ENCODE results near the gene STK10.

The STK10 gene

DNA sequence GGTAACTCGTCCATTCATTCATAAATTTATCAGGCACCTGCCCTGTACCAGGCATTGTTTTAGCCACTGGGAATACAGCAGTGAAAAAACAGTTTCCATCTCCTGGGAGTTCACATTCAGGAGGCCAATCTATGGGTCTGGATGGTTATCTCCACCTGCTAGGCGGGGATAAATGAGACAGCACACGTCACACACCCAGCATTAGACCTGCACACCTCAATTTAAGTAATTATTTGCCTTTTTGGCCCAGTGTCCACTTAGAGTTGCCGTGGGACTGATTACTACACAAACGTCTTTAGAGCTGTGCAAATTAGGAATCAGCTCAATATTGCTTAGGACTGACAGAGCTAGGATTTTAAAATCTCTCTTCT, 46.1 kb downstream of the STK10 start:
- DNase-seq: no peak

DNA sequence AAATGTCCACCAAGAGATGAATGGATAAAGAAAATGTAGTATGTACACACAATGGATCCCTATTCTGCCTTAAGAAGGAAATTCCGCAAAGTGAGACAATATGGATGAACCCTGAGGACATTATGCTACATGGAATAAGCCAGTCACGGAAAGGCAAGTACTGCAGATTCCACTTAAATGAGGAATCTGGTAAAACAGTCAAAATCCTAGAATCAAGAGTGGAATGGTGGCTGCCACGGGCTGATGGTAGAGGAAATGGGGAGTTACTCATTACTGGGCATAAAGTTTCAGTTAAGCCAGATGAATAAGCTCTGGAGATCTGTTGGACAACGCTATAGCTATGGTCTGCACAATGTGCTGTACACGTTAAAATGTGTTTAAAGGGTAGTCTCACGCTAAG, 47.2 kb downstream of the STK10 start:
- no peak for DNase-seq

DNA sequence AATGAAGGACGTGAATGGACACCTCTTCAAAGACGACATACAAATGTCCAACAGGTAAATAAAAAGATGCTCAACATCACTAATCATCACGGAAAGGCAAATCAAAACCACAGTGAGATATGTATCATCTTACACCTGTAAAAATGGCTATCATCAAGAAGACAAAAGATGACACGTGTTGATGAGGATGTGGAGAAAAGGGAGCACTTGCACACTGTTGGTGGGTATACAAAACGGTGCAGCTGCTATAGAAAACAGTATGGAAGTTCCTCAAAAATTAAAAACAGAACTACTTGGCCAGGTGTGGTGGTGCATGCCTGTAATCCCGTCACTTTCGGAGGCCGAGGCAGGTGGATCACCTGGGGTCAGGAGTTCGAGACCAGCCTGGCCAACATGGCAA, 47.9 kb downstream of the STK10 start:
- DNase-seq: no peak

DNA sequence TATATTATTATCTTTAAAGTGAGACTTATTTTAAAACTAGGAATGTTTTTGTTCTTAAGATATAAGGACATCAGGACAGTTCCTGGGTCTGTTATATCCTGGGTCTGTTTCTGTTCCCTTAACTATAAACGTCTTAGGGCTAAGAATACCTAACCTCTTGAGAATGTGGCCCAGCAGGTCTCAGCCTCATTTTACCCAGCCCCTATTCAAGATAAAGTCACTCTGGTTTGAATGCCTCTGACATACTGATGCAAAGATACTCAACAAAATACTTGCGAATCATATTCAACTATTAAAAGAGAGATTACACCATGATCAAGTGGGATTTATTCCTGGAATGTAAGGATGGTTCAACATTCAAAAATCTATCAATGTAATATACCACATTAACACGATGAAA, 51.0 kb downstream of the STK10 start:
- DNase-seq: no peak

DNA sequence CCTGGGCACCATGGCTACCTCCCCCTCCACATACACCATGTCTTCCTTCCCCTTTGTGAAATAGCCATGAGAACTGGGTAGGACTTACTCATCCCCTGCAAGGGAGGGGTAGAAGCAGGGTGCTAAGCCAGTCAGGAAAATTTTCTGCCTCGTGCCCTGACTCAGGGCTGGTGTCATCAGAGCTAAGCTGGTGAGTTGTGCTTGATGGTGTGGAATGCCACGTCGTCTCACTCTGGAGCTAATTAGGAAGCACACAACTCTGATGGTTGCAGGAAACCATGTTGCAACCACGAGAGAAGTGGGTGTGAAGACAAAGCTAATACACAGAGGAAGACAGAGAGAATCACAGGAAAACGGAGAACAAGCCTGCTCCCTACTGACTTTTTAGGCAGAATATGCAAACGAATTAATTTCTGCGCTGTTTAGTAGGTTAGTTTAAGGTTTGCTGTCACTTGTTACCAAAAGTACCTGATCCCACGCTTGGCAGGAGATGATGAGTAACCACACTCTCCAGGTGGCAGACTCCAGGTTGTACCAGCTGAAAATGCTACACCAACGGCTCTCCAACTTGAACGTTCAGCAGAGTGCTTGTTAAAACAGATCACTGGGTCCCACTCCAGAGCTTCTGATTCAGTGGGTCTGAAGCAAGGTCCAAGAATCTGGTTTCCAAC, 54.5 kb downstream of the STK10 start:
- DNase-seq: peak; percentile 72

DNA sequence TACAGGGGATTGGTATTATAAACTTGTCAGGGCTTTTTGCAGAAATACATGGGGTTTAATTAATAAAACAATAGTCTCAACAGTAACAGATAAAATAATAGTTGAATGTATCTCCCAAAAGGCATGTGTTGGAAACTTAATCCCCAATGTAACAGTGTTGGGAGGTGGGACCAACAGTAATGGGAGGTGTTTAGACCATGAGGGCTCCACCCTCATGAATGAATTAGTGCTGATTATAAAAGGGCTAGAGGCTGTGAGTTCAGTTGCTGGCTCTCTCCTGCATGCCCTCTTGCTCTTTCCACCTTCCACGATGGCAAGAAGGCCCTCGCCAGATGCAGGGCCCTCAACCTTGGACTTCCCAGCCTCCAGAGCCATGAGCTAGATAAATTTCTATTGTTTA, 56.3 kb downstream of the STK10 start:
- DNase-seq: no peak

DNA sequence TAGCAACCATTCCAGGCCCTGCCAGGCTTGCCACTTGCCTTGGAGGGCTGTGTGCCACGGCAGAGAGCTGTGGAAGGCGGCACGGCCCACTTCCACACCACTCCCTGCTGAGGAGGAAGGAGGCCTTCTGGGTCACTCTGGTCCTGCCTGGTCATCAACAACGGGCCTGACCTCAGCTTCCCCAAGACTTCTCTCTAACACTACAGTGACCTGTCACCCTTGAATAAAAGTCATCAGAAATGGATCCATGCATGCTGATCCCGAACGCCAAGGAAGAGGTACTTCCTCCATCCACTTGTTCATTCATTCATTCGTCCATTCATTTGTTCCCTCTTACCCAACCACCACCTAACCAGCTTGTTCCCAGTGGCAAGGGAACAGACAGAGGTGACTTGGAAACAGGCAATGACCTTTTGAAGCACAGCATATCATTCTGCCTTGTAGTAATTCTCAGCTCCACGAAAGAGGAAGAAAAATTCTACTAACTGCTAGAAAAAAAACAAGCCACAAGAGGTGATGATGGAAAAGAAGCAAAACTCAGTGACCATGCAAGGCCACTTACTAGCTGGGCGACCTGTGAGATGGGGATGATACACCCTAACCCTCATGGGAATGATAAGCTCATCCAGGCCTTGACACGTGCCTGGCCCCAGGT, 58.6 kb downstream of the STK10 start:
- DNase-seq: no peak

DNA sequence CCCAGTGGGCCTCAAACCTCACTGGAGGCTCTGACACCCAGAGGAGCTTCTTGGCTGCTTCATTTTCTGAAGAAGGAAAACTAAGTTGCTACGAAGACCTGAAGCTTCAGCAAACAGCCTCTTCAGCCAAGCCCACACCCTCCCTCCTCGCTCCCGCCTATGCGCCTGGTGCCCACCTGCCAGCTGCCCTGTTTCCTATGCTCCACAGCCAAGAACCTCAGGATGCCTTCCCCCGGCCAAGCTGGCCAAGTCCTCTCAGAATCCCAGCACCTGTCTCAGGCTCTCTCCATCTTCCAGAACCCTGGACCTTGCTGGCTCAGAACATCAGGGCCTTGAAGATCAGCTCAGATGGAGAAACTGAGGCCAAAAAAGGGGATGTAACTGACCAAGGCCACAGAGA, 60.4 kb downstream of the STK10 start:
- DNase-seq: no peak

DNA sequence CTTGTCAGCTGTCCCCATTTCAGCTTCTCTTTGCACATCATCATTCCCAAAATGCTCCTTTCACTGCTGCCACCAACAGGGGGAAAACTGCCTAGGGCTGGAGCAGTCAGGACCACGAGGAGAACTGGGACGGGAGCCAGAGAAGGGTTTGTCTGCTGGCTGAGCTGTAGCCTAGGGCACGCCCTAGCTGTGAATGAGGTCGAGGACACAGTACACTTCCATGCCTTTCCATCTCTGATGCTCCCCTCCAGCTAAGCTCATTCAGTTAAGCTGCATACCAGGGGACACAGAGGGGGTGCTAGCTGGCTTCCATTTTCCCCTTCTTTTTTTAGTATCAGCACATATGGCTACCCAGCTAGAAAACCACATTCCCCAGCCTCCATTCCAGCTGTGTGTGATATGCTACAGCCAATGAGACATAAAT, 64.7 kb downstream of the STK10 start:
- no peak for DNase-seq

DNA sequence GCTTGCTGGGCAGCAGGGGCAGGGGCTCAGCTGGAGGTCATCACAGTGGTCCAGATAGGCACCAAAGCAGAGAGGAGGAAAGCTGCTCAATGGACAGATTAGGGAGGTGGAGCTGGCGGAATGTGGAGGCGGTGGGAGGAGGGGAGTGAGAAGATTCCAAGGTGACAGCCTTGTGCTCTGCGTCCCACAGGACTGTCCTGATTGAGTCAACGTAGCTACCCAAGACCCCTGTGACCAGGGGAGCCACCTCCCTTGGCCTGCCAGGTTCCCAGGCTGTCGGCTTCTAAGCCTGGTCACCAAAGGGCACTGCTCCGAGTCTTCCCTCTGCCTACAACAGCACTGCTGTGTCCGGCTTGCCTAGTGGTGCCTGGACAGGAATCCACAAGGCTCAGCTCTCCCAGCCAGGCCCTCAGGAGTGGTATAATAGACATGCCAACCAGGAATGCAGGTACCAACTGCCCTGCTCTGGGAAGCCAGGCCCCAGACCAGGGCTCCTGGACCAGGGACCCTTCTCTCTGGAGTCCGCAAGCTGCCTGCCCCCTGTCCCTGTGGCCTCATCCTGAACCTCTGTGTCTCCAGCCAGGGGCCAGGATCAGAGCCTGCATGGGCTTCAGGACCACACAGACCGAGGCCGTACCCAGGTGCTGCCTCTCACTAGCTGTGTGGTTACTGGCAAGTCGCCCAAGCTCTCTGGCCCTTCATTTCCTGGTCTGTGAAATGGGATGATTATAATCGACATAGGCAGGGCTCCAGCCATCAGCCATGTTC, 67.9 kb downstream of the STK10 start:
- no peak for DNase-seq

DNA sequence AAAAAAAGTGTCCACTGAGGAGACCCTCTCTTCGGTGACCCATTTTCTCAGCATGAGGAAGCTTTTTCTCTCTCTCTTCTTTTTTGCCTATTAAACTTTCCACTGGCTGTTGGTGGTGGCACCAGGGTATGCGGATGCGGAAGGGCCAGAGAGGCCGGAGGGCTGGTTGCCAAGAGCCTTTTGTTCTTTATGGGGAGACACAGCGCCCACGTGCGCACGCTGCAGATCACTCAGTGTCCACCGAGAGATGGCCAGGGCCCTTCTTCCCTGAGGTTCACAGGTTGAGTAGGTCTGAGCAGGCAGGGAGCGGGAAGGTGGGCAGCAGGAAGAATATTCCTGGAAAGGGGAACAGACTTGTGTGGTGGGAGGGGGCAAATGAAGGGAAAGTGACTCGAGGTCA, 69.1 kb downstream of the STK10 start:
- no peak for DNase-seq

DNA sequence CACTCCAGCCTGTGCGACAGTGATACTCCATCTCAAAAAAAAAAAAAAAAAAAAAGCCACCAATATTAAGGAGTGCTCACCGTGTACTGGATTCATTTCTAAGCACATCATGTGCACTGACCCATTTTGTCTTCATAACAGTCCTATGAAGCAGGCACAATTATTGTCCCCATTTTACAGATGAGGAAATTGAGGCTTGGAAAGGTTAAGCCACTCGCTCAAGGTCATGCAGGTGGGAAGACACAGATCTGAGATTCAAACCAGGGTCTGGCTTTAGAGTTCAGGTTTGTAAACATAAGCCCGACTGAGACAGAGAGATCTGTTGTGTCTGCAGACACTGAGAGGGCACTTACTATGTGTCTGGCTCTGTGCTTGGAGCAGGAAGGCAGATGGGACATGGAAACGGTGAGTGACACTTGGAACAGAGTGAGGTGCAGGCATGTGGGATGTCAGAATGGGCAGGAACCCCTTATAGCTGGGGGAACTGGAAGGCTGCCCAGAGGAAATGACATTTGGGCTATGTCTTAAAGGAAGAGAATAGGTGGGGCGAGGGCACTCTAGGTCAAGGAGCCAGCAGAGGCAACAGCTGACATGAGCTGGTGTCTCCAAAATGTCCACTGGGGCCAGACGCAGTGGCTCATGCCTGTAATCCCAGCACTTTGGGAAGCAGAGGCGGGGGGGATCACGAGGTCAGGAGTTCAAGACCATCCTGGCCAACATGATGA, 69.9 kb downstream of the STK10 start:
- DNase-seq: no peak

DNA sequence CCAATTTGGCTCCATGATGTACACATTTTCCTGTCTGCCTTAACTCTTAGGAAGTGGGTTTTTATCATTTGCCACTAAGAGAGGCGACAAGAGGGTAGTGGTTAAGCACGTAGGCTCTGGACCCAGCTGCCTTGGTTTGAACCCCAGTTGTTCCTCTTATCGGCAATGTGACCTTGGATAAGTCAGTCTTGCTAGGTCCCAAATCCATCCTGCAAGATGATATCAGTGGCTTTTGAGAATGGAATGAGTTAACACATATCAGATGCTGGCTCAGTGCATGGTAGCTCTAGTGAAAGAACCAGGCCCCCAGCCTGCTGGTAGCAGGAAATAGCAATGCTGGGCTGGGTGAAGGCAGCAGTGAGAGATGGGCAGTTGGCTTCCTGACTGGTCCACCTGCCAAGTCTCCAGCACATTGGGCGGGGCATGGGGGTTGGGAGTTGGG, 72.5 kb downstream of the STK10 start:
- peak; percentile 19 for DNase-seq

DNA sequence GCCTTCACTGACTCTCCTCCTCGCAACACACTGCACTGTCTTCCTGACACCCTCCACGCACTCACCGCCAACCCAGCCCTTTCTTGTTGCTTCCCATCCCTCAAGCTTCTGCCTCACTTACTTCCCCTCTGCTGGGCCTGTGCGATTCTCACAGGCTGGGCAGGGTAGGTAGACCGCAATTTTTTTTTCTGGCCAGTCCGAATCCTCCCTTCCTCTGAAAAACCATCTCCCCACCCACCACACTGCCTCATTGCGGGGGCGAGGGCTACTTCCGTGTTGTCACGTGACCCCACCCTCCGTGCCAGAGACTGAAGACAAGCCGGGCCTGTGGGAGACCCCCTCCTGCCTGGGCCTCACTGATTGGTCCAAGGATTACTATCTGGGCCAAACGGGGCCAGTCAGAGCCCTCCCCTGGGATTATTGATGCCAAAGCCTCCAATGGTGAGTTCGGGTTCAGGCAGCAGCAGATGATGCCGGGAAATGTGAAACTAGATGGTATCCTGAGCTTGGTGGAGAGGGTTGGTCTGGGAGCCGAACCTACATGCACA, 73.1 kb downstream of the STK10 start:
- peak; percentile 91 for DNase-seq

DNA sequence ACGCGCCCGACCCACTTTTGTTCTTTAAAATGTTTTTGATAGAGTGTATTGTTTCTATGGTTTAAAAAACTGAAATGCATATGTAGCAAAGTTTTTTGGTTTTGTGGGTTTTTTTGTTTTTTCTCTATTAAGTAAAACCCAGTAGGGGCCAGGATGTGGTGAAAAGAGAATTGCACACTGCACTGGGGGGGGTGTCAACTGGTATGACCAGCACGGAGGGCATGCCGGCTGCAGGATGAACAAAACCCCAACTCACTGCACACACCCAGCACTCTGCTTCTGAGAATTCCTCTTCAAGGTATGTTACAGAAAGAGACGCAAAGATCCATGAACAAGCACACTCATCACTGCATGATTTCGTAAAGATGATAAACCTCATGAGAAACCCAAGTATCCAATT, 75.0 kb downstream of the STK10 start:
- DNase-seq: peak; percentile 80

DNA sequence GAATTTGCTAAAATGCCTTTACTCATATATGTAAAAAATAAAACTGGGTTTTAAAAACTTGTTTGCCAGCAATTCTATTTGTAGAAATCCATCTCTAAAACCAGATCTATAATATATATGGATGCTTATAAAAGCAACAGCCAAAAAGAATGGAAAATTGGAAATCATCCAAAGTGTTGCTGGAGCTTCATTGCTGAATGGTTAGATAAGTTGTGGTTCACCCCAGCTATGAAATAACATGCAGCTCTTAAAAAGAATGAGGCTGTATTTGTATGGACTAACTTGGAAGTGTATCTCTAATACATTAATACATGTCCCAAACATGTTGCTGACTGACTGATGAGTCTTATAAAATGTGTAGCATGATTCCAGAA, 76.2 kb downstream of the STK10 start:
- no peak for DNase-seq

DNA sequence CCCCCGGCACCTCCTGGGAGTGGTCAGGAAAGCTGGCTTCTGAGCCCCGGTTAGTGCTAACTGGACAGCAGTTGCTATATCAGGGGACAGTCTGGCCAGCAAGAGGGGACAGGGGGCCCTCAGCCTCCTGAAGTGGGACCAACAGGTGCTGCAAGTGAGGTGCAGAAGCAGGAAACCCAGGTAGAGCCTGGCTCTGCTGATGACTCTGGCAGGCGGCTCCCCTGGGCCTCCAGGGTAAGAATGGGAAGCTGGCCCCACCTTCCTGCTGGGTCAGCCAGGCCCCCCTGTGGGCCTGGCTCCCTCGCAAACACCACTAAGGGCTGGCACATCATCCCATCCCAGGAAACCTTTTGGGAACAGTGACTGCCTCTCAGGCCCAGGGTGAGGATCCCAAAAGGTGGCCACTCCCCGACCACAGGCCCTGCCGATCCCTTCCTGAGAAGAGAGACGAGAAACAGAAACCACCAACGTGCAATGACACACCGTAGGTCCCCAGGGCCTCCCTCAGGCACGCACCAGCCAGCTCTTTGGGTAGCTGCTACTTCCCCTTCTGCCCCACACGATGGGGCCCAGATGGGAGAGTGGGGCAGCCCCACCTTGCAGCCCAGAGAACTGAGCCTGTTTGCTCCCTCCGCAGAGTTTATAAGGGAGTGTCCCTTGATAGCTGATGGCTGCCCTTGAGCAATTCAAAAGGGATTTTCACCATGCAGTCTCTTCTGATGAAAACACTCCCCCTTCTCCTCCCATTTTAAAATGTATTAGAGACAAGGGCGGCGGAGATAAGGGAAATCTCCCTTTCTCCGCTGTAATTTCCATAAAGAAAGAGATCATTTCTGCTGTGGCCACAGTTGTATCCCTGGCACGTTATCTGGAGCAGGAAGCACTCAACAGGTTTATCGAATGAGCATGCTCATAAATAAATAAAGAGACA, 76.8 kb downstream of the STK10 start:
- DNase-seq: peak; percentile 93

DNA sequence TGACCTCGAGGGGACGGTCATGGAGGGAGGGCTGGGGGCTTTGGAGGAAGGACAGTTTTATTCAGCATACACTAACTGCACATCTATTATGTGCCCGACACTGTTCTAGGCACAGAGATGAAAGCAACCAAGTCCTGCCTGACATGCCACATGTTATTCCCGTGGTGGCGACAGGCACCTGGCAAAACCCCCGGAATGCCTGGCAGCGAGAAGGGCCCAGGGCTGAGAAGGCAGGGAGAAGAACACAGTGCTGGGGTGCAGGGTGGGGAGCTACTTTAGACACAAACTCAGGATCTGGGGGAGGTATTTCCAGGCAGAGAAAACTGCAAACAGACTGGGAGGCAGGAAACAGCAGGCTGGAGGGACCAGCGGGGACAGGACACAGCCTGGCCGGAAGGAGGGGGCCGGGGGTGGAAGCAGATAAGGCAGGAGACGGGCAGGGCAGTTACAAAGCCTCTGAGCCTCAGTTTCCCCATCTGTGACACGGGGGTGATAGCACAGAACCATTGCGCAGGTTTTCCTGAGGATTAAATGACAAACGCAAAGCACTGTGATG, 77.7 kb downstream of the STK10 start:
- no peak for DNase-seq

DNA sequence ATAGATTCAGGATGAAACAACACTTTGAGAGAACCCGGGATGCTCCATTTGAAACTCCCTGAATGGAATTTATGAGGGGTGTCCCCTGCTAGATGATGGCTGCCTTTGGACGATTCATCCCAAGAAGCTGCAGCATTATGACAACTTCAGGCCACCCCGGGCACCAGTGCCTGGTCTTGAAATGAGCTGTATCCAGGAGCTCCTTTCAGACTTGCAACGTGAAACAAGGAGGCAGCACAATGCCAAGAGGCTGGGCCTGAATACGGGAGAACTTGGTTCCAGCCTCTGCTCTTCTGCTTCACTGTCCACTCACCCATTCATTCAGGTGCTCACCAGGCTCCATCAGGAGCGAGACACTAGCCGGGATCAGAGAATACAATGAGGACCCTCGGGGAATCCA, 78.3 kb downstream of the STK10 start:
- DNase-seq: peak; percentile 28

DNA sequence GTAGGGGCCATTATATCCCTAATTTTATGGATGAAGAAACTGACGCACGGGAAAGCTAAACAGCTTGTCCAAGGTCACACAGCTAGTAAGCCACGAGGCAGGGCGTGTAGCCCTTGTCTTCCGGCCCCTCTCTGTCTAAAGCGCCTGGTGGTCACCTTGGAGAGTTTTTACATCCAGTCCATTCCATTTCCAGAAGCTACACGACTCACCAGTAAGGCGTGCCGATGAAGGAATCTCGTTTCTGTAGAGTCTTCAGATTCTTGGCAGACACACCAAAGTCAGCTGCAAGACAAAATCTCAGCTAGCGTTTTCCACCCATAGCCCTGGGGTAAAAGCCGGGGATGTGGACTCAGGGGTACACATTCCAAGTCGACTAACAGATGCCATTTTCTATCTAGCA, 80.5 kb downstream of the STK10 start:
- no peak for DNase-seq

DNA sequence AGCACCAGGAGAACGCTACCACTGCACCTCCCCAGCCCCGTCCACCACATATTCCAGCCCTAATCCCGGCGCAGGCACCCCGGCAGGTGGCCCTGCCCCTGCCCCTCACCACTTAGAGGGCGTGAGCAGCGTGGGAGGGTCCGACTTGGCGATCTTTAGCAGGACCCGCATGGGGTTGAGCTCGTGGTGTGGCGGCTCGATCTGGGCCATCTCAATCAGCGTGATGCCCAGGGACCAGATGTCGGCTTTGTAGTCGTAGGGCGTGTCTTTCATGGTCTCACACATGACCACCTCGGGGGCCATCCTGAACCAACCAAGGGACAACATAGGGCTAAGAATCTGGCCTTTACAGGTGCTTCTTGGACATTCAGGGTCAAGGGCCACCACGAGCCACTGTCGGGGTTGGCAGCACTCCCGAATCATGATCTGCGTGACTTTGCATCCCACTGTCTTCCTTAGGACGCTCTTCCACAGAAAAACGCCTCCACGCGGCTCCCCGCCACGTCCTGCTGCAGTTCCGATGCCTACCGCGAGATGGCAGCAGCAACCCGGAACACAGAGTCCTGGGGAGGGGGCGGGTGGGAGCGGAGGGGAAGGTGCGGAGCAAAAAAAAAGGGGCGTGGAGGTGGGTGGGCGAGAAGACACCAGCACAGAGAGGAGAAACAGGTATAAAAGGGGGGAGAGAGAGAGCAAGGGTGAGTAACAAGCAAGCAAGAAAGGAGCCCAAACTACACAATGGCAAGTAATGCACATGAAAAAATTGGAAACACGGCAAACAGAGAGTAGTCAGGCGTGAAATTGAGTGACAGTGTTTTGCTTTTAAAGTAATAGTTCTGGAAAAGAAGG, 81.3 kb downstream of the STK10 start:
- DNase-seq: peak; percentile 73

Data from stimulated activated CD4-positive, alpha-beta T cell treated with anti-CD3 and anti-CD28 coated beads, Interleukin-15, amount 100 ng/mL, for 24 hours (primary cell).